GM18870 (cell line): Measurements from ENCODE around the gene MRPL42.
"Not testable (repeated sequence)": the region's sequence is repeated elsewhere in the genome, so short reads cannot be mapped to it uniquely, and the experiment has no call there.

ENCODE experiments used
- ATAC-seq: cut with Tn5 transposase; IDR thresholded peaks from one replicate; pipeline ENCODE4 v1.9.1; 2021; ENCODE audit warnings: moderate library complexity; ENCODE audit not compliant: unreplicated experiment

Gene MRPL42

DNA sequence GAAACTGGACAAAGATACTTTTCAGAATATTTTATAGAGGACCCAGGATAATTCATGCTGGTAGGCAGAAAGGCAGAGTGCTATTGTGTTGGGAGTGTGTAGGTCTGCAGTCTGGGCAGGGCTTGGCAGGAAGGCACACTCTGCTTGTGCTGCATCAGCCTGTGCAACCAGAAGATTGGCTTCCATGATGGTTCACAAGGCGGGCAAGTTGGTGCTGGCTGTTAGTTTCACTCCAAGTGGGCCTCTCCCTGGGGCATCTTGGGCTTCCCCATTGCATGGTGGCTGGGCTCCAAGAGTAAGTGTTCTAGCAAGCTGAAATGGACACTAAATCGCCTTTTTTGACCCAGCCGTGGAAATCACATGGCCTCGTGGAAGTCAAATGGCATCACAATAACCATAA is 23.7 kb upstream of the MRPL42 start:
- ATAC-seq = no peak

DNA sequence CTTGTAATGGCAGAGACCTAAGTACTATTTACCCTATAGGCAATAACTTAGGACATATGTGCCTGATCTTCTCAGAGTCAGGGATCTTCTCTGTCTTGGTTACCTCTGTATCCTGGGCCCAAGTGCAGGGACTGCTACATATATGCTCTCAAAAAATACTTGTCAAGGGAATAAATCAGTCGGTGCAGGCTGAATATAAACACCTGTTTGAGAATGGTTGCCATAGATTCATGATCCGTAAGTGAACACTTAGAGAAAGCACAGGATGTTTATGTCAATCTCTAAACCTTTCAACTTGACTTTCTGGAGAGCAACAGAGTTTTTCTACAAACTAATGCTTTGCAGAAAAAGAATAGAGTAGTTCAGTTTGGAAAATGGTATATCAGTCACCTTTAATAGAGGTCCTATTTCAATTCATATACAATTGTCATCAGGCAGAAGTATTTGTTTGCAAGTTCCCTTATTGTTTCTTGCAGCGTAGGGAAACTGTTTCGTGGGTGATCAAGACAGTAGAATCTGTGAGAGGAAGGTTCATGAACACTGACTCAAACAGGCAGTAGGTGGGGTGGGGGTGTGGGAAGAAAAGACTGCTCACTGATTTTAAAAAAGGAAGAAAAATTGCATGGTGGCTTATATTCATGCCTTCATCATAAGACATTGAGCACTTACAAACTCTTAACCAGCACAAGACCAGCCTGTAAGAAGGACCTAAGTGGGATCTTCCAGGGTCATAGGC is 19.6 kb upstream of the MRPL42 start:
- no peak for ATAC-seq

- ATAC-seq = no peak
Measured at GRCh38 chr12:93448796-93449195, 18.5 kb upstream of the MRPL42 start.

DNA sequence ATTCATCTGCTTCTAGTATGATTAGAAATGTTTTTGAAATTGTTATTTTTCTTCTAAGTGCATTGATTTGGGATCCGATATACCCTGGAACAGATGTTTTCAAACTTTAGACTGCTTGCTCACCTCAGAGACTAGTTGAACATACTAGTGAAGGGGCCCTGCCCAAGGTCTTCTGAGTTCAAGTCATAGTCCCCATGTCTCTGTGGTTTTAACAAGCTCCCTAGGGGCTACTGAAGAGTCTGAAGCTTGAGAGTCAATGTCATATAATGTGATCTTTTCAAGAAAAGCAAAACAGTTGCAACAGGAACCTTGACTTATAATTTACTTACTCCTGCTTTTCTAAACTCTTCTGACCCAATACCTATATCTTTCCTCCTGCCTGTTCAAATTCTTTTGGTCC is 18.0 kb upstream of the MRPL42 start:
- ATAC-seq = peak; percentile 83

DNA sequence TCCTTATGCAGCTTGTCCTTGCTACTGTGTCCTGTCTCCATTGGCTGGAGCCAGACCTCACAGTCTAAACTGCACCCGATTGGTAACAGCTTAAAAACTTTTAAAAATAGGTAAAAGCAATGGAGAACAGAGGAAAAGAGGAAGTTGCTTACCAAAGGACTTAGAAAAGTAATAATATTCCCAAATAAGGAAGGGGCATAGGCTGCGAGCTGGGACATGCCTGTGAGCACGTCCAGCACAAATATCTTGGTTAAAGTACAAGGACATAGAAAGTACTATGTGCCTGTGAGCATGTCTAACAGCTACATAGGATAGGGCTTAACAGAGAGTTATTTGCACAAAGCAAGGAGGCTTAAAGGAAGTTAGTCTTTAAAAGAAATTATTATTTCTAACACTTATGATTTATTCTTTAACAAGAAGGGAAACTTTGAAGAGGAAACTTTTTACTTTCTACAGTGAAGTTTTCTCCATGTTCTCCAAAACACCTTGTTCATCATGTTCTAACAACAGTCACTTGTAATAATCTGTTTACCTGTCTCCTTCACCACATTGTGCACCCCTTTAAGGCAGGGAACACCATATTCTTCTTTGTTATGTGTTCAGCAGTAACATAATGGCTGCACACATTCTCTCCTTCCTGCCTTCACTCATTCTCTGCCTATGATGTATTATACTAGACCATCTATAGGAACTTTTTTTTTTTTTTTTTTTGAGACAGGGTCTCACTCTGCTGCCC is 15.7 kb upstream of the MRPL42 start:
- no peak for ATAC-seq

- ATAC-seq = no peak
Measured at GRCh38 chr12:93453633-93454032, 13.7 kb upstream of the MRPL42 start.

DNA sequence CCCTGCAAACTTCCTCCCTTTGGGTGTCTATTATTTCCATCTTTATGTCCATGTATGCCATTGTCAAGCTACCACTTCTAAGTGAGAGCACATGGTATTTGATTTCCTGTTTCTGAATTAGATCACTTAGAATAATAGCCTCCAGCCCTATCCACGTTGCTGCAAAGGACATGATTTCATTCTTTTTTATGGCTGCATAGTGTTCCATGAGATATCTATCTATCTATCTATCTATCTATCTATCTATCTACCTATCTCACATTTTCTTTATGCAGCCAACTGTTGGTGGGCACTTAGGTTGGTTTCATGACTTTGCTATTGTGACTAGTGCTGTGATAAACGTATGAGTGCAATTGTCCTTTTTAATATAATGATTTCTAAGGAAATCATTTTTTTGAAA is 11.2 kb upstream of the MRPL42 start:
- ATAC-seq = no peak

DNA sequence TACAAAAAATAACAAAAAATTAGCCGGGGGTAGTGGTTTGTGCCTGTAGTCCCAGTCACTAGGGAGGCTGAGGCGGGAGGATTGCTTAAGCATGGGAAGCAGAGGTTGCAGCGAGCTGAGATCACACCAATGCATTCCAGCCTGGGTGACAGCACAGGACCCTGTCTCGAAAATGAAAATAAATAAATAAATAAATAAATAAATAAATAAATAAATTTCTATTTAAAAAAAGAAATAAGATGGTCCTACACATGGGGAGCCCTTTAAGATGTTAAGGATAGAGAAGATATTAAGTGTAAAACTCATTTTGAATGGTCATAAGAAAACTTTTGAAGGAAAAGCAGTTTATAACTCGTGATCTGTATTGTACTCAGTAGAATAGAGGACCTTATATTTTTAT is 8.2 kb upstream of the MRPL42 start:
- no peak for ATAC-seq

- no peak for ATAC-seq
Measured at GRCh38 chr12:93460003-93460402, 7.3 kb upstream of the MRPL42 start.

DNA sequence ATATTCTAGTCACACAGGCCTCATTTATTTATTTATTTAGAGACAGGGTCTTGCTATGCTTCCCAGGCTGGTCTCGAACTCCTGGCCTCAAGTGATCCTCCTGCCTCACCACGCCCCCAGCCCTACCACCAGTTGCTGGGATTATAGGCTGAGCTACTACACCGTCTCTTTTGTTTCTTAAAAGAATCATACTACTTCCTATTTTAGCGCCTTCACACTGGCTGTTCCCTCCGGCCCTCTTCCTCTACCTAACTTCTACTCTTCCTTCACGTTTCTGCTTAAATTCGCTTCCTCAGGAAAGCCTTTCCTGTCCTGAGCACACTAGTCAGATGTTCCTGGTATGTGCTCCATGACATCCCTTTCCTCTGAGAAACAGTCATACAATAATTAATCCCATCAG is 6.4 kb upstream of the MRPL42 start:
- ATAC-seq = no peak

GRCh38 chr12:93461503-93461902 is 5.8 kb upstream of the MRPL42 start:
- ATAC-seq = no peak

DNA sequence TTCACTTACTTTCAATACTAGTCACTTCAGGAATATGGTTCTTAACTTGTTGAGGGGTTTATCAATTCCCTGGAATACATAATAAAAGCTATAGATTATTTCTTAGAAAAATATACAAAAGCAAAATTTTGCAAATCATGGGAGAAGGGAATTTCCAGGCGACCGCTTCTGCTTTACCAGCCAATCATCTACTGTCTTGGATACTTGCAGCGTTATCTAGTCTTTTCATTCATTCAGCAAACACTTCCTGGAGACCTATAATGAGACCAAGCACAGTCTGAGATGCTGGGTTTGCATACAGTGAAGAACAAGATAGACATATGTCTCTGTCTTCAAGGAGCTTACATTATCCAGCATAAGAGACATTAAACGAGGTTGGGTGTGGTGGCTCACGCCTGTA is 1.5 kb upstream of the MRPL42 start:
- no peak for ATAC-seq

- ATAC-seq = no peak
Measured at GRCh38 chr12:93466625-93467350, 526 bp upstream of the MRPL42 start.

- ATAC-seq = peak; percentile 22
Measured at GRCh38 chr12:93468008-93468371, 676 bp downstream of the MRPL42 start.

DNA sequence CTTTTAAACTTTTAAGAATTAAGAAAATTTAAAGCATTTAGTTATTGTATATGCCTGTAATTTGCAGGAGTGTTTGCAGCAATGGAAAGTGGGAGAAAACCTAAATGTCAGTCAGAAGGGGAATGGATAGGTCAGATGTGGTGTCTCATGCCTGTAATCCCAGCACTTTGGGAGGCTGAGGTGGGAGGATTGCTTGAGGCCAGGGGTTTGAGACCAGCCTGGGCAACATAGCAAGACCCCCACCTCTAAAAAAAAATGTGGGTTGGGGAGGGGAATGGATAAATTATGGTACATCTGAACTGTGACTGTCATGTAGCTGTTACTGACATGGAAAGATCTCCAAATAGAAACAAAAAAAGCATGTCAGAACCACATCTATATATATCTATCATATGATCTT is 2.1 kb downstream of the MRPL42 start:
- no peak for ATAC-seq

GRCh38 chr12:93476555-93476954 is 9.2 kb downstream of the MRPL42 start:
- ATAC-seq = no peak

DNA sequence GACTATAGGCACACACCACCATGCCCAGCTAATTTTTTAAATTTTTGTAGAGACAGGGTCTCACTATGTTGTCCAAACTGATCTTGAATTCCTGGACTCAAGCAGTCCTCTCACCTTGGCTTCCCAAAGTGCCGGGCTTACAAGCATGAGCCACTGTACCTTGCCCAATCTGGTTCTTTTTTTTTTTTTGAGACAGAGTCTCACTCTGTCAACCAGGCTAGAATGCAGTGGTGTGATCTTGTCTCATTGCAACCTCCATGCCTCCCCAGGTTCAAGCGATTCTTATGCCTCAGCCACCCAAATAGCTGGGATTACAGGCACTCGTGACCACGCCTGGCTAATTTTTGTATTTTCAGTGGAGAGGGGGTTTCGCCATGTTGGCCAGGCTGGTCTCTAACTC is 15.4 kb downstream of the MRPL42 start:
- ATAC-seq = no peak

DNA sequence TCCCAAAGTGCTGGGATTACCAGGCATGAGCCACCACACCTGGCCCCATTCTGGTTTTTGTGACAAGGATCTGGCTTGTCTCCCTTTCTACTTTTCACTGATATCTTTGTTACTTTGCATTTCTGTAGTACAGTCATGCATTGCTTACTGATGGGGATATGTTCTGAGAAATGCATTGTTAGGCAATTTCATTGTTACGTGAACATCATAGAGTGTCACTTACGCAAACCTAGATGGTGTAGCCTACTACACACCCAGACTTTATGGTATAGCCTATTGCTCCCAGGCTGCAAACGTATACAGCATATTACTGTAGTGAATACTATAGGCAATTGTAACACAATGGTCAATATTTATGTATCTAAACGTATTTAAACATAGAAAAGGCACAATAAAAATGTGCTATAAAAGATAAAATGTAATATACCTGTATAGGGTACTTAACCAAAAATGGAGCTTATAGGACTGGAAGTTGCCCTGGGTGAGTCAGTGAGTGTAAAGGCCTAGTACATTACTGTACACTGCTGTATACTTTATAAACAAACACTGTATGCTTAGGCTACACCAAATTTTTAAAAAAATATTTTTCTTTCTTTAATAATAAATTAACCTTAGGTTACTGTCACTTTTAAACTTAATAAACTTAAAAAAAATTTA is 16.0 kb downstream of the MRPL42 start:
- no peak for ATAC-seq

DNA sequence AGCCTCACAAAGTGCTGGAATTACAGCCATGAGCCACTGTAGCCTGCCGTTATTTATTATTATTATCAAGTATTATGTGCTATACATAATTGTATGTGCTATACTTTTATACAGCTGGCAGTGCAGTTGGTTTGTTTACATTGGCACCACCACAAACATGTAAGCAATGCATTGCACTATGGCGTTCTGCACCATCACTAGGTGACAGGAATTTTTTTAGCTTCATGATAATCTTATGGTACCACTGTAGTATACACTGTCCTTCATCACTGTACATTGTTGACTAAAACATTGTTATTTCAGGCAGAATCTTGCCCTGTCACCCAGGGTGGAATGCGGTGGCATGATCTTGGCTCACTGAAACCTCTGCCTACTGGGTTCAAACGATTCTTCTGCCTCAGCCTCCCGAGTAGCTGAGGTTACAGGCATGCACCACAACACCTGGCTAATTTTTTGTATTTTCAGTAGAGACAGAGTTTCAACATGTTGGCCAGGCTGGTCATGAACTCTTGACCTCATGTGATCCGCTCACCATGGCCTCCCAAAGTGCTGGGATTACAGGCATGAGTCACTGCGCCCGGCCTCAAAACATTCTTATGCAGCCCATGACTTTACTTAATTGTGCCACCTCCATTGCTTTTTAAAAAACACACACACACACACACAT is 17.1 kb downstream of the MRPL42 start:
- ATAC-seq = no peak

GRCh38 chr12:93492808-93493207 is 25.5 kb downstream of the MRPL42 start:
- ATAC-seq = not testable (repeated sequence)

DNA sequence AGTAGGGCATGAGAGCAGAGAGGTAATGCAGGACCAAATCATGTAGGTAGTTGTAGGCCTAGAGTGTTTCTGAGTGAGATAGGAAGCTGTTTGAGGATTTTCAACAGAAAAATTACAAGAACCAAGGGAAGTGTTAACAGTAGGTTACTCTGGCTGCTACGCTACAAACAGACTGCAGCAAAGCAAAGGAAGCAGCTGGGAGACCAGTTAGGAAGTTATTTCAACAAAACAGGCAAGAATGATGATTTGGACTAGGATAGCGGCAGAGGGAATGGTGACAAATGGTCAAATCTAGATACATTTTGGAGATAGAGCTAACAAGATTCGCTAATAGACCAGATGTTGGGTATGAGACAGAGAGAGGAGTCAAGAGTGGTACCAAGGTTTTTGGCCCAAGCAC is 26.8 kb downstream of the MRPL42 start:
- no peak for ATAC-seq
